ENCODE data around the gene LPAR1. TPM values are rescaled to one million over a fixed set of nuclear protein-coding genes. Genes with fewer than 3 reads are reported as not detected.
"Not testable (repeated sequence)": the region's sequence is repeated elsewhere in the genome, so short reads cannot be mapped to it uniquely, and the experiment has no call there.

The LPAR1 gene
- total RNA-seq, 6 donors from 2014 or later = 9.3 to 28.7 (median 15.6) TPM

- no peaks in the 10 kb centered on the region for H3K36me3 ChIP-seq
- H3K4me1 ChIP-seq = no peaks in the 10 kb centered on the region
- no peak overlapping the region for H3K4me3 ChIP-seq
- H3K27ac ChIP-seq = no peak overlapping the region
- TF ChIP-seq CTCF (IDR thresholded peaks at IDR 0.05) (no peak), POLR2AphosphoS5 (IDR thresholded peaks at IDR 0.05) (no peak), EP300 (IDR thresholded peaks at IDR 0.05) (no peak), POLR2A (IDR thresholded peaks at IDR 0.05) (no peak)
- H3K9me3 ChIP-seq = no peaks in the 10 kb centered on the region
- H3K27me3 ChIP-seq = no peaks in the 10 kb centered on the region
- WGBS, 2 donors = 86 to 93% methylated on average over 1 of the region's 1 CpG
- DNase-seq = no peak
- no peak for ATAC-seq (ENCODE audit: low FRiP score in 2 of 2)
Measured at GRCh38 chr9:110871736-110872135, 166.5 kb downstream of the LPAR1 start.

GRCh38 chr9:110869931-110870330, 168.3 kb downstream of the LPAR1 start:
- WGBS, 2 donors = 74 to 80% methylated on average over 1 of the region's 1 CpG
- Histone ChIP-seq H3K36me3 (no peaks in the 10 kb centered on the region), H3K4me1 (no peaks in the 10 kb centered on the region), H3K27me3 (no peaks in the 10 kb centered on the region), H3K27ac (no peak overlapping the region), H3K9me3 (no peaks in the 10 kb centered on the region), H3K4me3 (no peak overlapping the region)
- TF ChIP-seq POLR2AphosphoS5 (IDR thresholded peaks at IDR 0.05) (no peak), EP300 (IDR thresholded peaks at IDR 0.05) (no peak), CTCF (IDR thresholded peaks at IDR 0.05) (no peak), POLR2A (IDR thresholded peaks at IDR 0.05) (no peak)
- ATAC-seq (ENCODE audit: low FRiP score in 2 of 2) (no peak), DNase-seq (no peak)

DNA sequence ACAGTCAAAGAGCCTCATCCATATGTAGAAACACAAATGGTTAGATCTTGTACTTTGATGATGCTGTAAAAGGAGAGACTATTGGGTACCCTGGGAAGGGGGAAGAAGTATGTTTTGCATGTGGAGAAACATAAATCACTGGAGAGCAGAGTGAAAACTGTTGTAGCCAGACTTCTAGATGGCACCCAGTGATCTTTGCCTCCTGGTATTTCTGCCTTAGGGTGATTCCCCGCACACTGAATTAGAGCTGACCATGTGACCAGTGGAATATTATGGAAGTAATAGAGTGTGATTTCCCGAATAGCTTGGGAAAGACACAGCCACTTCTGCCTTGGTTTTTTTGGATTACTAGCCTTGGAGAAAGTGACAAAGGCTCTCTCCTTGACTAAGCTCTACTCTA, 174.3 kb downstream of the LPAR1 start:
- Histone ChIP-seq H3K9me3 (peaks cover 0 to 14% (median 11%) of the 10 kb centered on the region in 4 donors), H3K4me3 (no peak overlapping the region), H3K36me3 (no peaks in the 10 kb centered on the region), H3K27me3 (no peaks in the 10 kb centered on the region), H3K4me1 (no peaks in the 10 kb centered on the region), H3K27ac (no peak overlapping the region)
- no peak for DNase-seq
- WGBS, 2 donors = 60 to 66% methylated on average over 2 of the region's 2 CpGs
- TF ChIP-seq CTCF (IDR thresholded peaks at IDR 0.05) (no peak), POLR2A (IDR thresholded peaks at IDR 0.05) (no peak), EP300 (IDR thresholded peaks at IDR 0.05) (no peak), POLR2AphosphoS5 (IDR thresholded peaks at IDR 0.05) (no peak)
- no peak for ATAC-seq (ENCODE audit: low FRiP score in 2 of 2)

DNA sequence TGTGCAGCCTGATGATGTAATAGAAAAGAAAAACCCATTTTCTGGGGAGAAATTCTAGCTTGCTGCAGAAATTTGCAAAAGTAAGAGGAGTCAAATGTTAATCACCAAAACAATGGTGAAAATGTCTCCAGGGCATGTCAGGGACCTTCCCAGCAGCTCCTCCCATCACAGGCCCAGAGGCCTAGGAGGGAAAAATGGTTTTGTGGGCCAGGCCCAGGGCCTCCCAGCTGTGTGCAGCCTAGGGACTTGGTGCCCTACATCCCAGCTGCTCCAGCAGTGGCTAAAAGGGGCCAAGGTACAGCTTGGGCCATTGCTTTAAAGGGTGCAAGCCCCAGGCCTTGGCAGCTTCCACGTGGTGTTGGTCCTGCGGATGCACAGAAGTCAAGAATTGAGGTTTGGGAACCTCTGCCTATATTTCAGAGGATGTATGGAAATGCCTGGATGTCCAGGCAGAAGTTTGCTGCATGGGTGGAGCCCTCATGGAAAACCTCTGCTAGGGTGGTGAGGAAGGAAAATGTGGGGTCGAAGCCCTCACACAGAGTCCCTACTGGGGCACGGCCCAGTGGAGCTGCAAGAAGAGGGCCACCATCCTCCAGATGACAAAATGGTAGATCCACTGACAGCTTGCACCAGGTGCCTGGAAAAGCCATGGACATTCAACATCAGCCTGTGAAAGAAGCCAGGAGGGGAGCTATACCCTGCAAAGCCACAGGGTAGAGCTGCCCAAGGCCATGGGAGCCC, 176.7 kb downstream of the LPAR1 start:
- not testable (repeated sequence) for DNase-seq; H3K36me3 ChIP-seq; H3K27ac ChIP-seq; H3K4me1 ChIP-seq; ATAC-seq (ENCODE audit: low FRiP score in 2 of 2); H3K27me3 ChIP-seq; H3K4me3 ChIP-seq
- peaks cover 0 to 14% (median 11%) of the 10 kb centered on the region in 4 donors for H3K9me3 ChIP-seq
- 92 to 98% methylated on average over 4 of the region's 4 CpGs for WGBS, 2 donors

DNA sequence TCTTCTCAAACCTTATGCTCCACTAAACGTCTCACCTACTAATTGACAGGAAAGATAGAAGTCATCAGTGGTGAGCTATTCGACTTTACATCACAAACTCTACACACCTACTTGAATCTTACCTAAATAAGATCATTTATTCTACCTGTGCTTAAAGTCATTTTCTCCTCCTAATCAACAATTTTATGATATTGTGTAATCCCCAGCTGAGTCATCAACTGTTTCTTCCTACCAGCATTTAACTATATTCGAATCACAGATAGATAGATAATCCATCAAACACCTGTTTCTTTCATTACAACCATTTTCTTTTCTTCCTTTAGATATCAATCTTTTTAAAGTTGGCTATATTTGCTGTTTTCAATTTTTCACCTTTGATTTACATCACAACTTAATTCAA, 181.5 kb downstream of the LPAR1 start:
- 74% methylated on average over 3 of the region's 3 CpGs for WGBS, 2 donors
- no peaks in the 10 kb centered on the region for H3K4me1 ChIP-seq
- TF ChIP-seq POLR2AphosphoS5 (IDR thresholded peaks at IDR 0.05) (no peak), POLR2A (IDR thresholded peaks at IDR 0.05) (no peak), CTCF (IDR thresholded peaks at IDR 0.05) (no peak), EP300 (IDR thresholded peaks at IDR 0.05) (no peak)
- DNase-seq = no peak
- H3K27ac ChIP-seq = no peak overlapping the region
- no peaks in the 10 kb centered on the region for H3K36me3 ChIP-seq
- ATAC-seq (ENCODE audit: low FRiP score in 2 of 2) = no peak
- no peak overlapping the region for H3K4me3 ChIP-seq
- peaks cover 0 to 18% (median 13%) of the 10 kb centered on the region in 4 donors for H3K9me3 ChIP-seq
- no peaks in the 10 kb centered on the region for H3K27me3 ChIP-seq
